Measurements from ENCODE around the gene CTDNEP1. TPM values are rescaled to one million over a fixed set of nuclear protein-coding genes. Genes with fewer than 3 reads are reported as not detected.

CTDNEP1 gene
- total RNA-seq, 1 donor from 2014 or later: 105 TPM

GRCh38 chr17:7222972-7223292, 28.6 kb downstream of the CTDNEP1 start:
- no peak for DNase-seq
- no peak for TF ChIP-seq CTCF (IDR thresholded peaks at IDR 0.05; ENCODE audit: borderline replicate concordance)
- intact Hi-C loops (cut with micrococcal nuclease): no loop called here

DNA sequence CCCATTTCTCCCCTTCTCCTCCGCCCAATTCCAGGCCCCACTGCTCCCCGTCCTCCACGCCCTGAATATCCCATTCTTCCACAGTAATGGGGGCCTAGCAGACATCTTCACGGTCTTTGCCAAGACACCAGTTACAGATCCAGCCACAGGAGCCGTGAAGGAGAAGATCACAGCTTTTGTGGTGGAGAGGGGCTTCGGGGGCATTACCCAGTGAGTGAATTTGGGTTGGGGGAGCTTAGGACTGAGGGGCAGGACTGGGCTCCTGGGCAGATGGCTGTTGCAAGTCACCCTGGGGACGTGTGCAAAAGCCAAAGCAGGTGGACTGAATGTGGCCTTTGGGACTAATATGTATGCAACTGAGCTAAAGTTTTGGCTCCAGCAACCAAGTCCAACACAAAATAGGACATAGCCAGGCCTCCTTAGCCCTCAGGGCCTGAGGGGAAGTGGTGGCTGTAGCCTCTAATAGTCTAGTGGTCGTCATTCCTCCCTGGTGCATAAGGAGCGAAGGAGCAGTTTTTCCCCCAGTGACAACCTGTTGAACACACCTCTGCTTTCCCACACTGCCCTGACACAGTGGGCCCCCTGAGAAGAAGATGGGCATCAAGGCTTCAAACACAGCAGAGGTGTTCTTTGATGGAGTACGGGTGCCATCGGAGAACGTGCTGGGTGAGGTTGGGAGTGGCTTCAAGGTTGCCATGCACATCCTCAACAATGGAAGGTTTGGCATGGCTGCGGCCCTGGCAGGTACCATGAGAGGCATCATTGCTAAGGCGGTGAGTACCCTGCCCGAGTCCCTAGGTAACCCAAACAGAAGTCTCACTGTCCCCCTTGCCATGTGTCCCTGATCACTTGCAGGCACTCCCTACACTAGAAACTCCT, 29.2 kb downstream of the CTDNEP1 start:
- no peak for DNase-seq
- Histone ChIP-seq H3K27me3 (ENCODE audit: low read depth) (no peaks in the 10 kb centered on the region), H3K4me1 (peaks cover 84% of the 10 kb centered on the region), H3K4me3 (no peak overlapping the region), H3K27ac (replicated peaks) (peak overlapping the region; percentile 98), H3K9me3 (replicated peaks) (no peaks in the 10 kb centered on the region), H3K36me3 (peaks cover 68% of the 10 kb centered on the region)
- intact Hi-C loops (cut with micrococcal nuclease): no loop called here
- TF ChIP-seq CTCF (IDR thresholded peaks at IDR 0.05; ENCODE audit: borderline replicate concordance): no peak

More at GRCh38 chr17:7222972-7223292, 28.6 kb downstream of the CTDNEP1 start:
- Histone ChIP-seq H3K4me3 (no peak overlapping the region), H3K9me3 (replicated peaks) (no peaks in the 10 kb centered on the region), H3K27ac (replicated peaks) (peak overlapping the region; percentile 42), H3K27me3 (ENCODE audit: low read depth) (no peaks in the 10 kb centered on the region), H3K4me1 (peaks cover 79% of the 10 kb centered on the region), H3K36me3 (peaks cover 74% of the 10 kb centered on the region)

DNA sequence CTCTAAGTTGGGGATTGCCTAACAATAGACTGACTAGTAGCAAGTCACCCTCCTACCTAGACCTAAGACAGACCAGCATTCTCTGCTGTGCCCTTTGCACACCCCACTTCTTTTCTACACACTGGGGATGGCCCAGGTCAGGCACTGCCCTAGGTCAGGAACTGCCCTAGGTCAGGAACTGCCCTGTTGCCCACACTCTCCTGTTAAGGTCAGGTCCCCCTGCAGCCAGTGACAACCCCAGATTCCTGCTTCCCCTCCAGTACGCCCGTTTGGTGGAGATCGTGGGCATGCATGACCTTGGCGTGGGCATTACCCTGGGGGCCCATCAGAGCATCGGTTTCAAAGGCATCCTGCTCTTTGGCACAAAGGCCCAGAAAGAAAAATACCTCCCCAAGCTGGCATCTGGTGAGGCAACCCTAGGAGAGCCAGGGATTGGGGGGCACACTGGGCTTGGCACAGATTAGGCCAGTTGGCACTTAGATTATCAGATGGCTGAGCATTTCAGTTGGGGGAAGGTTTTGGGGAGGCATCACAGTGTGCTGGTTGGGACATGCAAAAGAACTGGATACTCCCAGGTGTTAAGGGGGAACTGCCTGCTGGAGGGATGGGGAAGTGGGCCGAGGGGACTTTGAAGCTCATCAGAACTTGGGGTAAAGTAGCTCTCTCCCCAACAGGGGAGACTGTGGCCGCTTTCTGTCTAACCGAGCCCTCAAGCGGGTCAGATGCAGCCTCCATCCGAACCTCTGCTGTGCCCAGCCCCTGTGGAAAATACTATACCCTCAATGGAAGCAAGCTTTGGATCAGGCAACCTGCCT, 30.0 kb downstream of the CTDNEP1 start:
- DNase-seq: no peak
- peaks cover 60% of the 10 kb centered on the region for H3K36me3 ChIP-seq
- no peaks in the 10 kb centered on the region for H3K27me3 ChIP-seq (ENCODE audit: low read depth)
- H3K27ac ChIP-seq (replicated peaks): peak overlapping the region; percentile 98
- peaks cover 92% of the 10 kb centered on the region for H3K4me1 ChIP-seq
- H3K4me3 ChIP-seq: peak overlapping the region; percentile 85
- intact Hi-C loops (cut with micrococcal nuclease): no loop called here
- TF ChIP-seq CTCF (IDR thresholded peaks at IDR 0.05; ENCODE audit: borderline replicate concordance): no peak
- H3K9me3 ChIP-seq (replicated peaks): no peaks in the 10 kb centered on the region

DNA sequence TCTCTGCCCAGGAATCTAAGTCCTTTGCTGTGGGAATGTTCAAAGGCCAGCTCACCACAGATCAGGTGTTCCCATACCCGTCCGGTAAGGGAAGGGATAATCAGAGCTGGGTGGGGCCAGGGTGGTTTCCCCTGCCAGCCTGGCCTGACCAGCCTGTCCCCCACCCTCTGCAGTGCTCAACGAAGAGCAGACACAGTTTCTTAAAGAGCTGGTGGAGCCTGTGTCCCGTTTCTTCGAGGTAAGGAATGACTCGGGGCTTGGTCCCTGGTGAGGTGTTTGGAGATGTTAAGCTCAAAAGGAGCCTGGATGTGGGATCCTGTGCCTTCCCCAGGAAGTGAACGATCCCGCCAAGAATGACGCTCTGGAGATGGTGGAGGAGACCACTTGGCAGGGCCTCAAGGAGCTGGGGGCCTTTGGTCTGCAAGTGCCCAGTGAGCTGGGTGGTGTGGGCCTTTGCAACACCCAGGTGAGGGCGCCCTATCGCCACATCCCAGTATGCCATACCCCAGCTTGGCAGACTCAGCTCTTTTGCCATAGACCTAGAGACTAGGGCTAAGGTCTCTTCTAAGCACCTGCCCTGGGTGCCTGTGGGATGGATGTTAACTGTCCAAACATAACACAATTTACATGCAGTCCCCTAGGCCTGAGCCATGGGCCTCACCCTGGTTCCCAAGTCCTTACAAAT, 30.8 kb downstream of the CTDNEP1 start:
- Histone ChIP-seq H3K27me3 (ENCODE audit: low read depth) (no peaks in the 10 kb centered on the region), H3K9me3 (replicated peaks) (no peaks in the 10 kb centered on the region), H3K36me3 (peaks cover 52% of the 10 kb centered on the region), H3K4me3 (peak overlapping the region; percentile 85), H3K27ac (replicated peaks) (peak overlapping the region; percentile 98), H3K4me1 (peaks cover 97% of the 10 kb centered on the region)
- peak; percentile 40 for TF ChIP-seq CTCF (IDR thresholded peaks at IDR 0.05; ENCODE audit: borderline replicate concordance)
- intact Hi-C loops (cut with micrococcal nuclease): no loop called here
- DNase-seq: no peak

Data from left ventricle myocardium inferior (tissue), 1 donor.